SK-N-MC (cell line): Measurements from ENCODE around the gene ELMOD2.

Source experiments
- EZH2 ChIP-seq: fragments of 200-600 bp; sonication (generic); IDR thresholded peaks from one replicate; pipeline ENCODE4 v1.6.1; 2017; ENCODE audit warnings: antibody characterized with exemption
- FOXP2 ChIP-seq: optimal IDR thresholded peaks from 2 replicates; pipeline ENCODE3; 2011; ENCODE audit warnings: mild to moderate bottlenecking, moderate library complexity; ENCODE audit not compliant: insufficient read depth; ENCODE audit errors: extremely low read length, control extremely low read depth
- POLR2AphosphoS5 ChIP-seq: IDR thresholded peaks from 2 replicates; pipeline ENCODE4 v1.6.1; 2012; ENCODE audit warnings: mild to moderate bottlenecking, low read depth, low read length, borderline replicate concordance

DNA sequence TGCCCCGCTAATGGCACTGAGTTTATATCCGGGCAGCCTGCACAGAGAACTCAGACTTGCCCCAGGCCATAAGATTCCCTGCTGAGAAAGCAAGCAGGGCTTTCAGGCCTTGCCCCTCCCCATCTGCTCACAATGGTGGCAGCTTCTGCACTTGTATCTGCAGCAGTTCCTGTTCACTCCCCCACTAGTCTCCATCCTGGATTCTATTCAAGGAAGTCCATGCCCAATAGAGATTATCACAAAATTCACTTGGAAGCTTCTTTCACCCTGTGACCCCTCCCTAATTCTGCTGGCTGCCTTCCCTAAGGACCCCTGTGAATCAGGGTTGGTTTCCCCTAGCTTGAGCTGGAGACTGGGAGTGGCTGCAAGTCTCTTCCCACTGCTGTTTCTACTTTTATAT lies 79.3 kb downstream of the ELMOD2 start:
- TF ChIP-seq EZH2 (no peak), POLR2AphosphoS5 (no peak), FOXP2 (no peak)
